GM23248 (cell line): ENCODE data around the gene SUMO4. TPM values are rescaled to one million over a fixed set of nuclear protein-coding genes. Genes with fewer than 3 reads are reported as not detected.

Experiments
- DNase-seq: peaks from one replicate; pipeline ENCODE4 v3.0.0-alpha.2; 2015
- H2AFZ ChIP-seq: fragments of 200-600 bp; sonication (generic); 2 replicates; pipeline ENCODE4 v1.6.1; 2016; ENCODE audit warnings: antibody characterized with exemption
- H3F3A ChIP-seq: fragments of 200-600 bp; sonication (generic); 2 replicates; pipeline ENCODE4 v1.6.1; 2016; ENCODE audit warnings: mild to moderate bottlenecking, antibody characterized with exemption, mixed run types; ENCODE audit not compliant: insufficient read depth
- H3K27ac ChIP-seq: fragments of 200-600 bp; sonication (generic); 2 replicates; pipeline ENCODE4 v1.5.1; 2016; ENCODE audit warnings: mild to moderate bottlenecking
- H3K27me3 ChIP-seq: fragments of 200-600 bp; sonication (generic); replicated peaks from 2 replicates; pipeline ENCODE4 v1.6.1; 2016; ENCODE audit warnings: mild to moderate bottlenecking; ENCODE audit not compliant: insufficient read depth
- H3K36me3 ChIP-seq: fragments of 200-600 bp; sonication (generic); 2 replicates; pipeline ENCODE4 v1.6.1; 2016; ENCODE audit warnings: low read depth, mild to moderate bottlenecking
- H3K4me1 ChIP-seq: fragments of 200-600 bp; sonication (generic); 2 replicates; pipeline ENCODE4 v1.6.1; 2016; ENCODE audit warnings: mild to moderate bottlenecking; ENCODE audit not compliant: insufficient read depth
- H3K4me2 ChIP-seq: fragments of 200-600 bp; sonication (generic); one replicate; pipeline ENCODE4 v1.6.1; 2016; ENCODE audit warnings: mild to moderate bottlenecking; ENCODE audit not compliant: unreplicated experiment
- H3K4me3 ChIP-seq: fragments of 200-600 bp; sonication (generic); 2 replicates; pipeline ENCODE4 v1.5.1; 2016; ENCODE audit warnings: mild to moderate bottlenecking
- H3K79me2 ChIP-seq: fragments of 200-600 bp; sonication (generic); 2 replicates; pipeline ENCODE4 v1.6.1; 2016; ENCODE audit warnings: mild to moderate bottlenecking; ENCODE audit not compliant: insufficient read depth
- H3K9ac ChIP-seq: fragments of 200-600 bp; sonication (generic); 2 replicates; pipeline ENCODE4 v1.6.1; 2016; ENCODE audit warnings: mild to moderate bottlenecking
- H3K9me2 ChIP-seq: fragments of 200-600 bp; sonication (generic); 2 replicates; pipeline ENCODE4 v1.6.1; 2016; ENCODE audit warnings: mixed run types, mild to moderate bottlenecking, moderate library complexity; ENCODE audit not compliant: insufficient read depth
- H3K9me3 ChIP-seq: fragments of 200-600 bp; sonication (generic); one replicate; pipeline ENCODE4 v1.6.1; 2017; ENCODE audit warnings: low read depth
- H4K20me1 ChIP-seq: fragments of 200-600 bp; sonication (generic); 2 replicates; pipeline ENCODE4 v1.6.0; 2016; ENCODE audit not compliant: insufficient read depth
- EZH2 ChIP-seq: fragments of 200-600 bp; sonication (generic); IDR thresholded peaks from 2 replicates; pipeline ENCODE4 v1.6.1; 2018; ENCODE audit warnings: antibody characterized with exemption, mild to moderate bottlenecking; ENCODE audit not compliant: insufficient read depth, poor library complexity, severe bottlenecking
- EZH2phosphoT487 ChIP-seq: fragments of 200-600 bp; sonication (generic); IDR thresholded peaks from 2 replicates; pipeline ENCODE4 v1.6.1; 2018; ENCODE audit warnings: antibody characterized with exemption, moderate library complexity, mild to moderate bottlenecking, low read depth; ENCODE audit not compliant: insufficient read depth
- WGBS, 2 experiments: methylation state at CpG; one replicate each; pipeline ENCODE4 v1.1.6; 2015 to 2017; ENCODE audit warnings: low lambda C conversion rate in 2 of 2, low coverage in 1 of 2; ENCODE audit errors: missing lambda C conversion rate in 2 of 2; 5-methylcytosine and 5-hydroxymethylcytosine counted together
- in situ Hi-C: fragments of 300-500 bp; cut with MboI; formaldehyde crosslinking; loops from 2 replicates; pipeline ENCODE4 v1.15.0; 2020
- polyA plus RNA-seq: library from polyadenylated mRNA; unstranded; fragments of >200 nt; fragmentation: Nextera tagmentation; extraction: Ambion mirVana; gene quantifications from 2 replicates; pipeline ENCODE4 v1.2.1, GENCODE V29; 2016
- total RNA-seq: library from RNA; depleted of rRNA; stranded (reverse); fragments of >200 nt; shearing (Covaris generic); gene quantifications from 2 replicates; pipeline ENCODE4 v1.2.3, GENCODE V29; 2014

The SUMO4 gene
- total and polyA plus RNA-seq, 2 experiments from 2014 or later = 0.23 TPM; not detected in 1

DNA sequence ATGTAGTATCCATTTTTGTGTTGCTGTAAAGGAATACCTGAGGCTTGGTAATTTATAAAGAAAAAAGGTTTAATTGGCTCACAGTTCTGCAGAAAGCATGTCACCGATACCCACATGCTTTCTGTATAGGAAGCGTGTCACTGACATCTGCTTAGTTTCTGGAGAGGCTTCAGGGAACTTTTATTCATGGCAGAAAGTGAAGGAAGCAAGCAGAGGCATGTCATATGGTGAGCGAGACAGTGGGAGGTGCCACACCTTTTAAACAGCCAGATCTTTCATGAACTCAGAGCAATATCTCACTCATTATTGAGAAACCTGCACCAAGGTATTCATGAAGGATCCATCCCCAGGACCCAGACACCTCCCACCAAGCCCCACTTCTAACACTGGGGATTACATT, 3.5 kb downstream of the SUMO4 start:
- Histone ChIP-seq H3K4me2 (no peak overlapping the region), H3K9me3 (no peaks in the 10 kb centered on the region), H3K27me3 (no peaks in the 10 kb centered on the region), H3K9ac (no peak overlapping the region), H3K9me2 (no peaks in the 10 kb centered on the region), H4K20me1 (no peaks in the 10 kb centered on the region), H3K27ac (no peak overlapping the region), H3K4me3 (no peak overlapping the region), H3F3A (no peaks in the 10 kb centered on the region), H3K36me3 (peaks cover 75% of the 10 kb centered on the region), H3K4me1 (no peaks in the 10 kb centered on the region), H2AFZ (no peak overlapping the region), H3K79me2 (no peaks in the 10 kb centered on the region; the same call in 1 of the 2 replicates)
- no peak for TF ChIP-seq EZH2
- no peak for TF ChIP-seq EZH2phosphoT487
- no peak for DNase-seq
- in situ Hi-C loops = no loop called here
- 97 to 98% methylated on average over 3 of the region's 3 CpGs for WGBS, 2 experiments

DNA sequence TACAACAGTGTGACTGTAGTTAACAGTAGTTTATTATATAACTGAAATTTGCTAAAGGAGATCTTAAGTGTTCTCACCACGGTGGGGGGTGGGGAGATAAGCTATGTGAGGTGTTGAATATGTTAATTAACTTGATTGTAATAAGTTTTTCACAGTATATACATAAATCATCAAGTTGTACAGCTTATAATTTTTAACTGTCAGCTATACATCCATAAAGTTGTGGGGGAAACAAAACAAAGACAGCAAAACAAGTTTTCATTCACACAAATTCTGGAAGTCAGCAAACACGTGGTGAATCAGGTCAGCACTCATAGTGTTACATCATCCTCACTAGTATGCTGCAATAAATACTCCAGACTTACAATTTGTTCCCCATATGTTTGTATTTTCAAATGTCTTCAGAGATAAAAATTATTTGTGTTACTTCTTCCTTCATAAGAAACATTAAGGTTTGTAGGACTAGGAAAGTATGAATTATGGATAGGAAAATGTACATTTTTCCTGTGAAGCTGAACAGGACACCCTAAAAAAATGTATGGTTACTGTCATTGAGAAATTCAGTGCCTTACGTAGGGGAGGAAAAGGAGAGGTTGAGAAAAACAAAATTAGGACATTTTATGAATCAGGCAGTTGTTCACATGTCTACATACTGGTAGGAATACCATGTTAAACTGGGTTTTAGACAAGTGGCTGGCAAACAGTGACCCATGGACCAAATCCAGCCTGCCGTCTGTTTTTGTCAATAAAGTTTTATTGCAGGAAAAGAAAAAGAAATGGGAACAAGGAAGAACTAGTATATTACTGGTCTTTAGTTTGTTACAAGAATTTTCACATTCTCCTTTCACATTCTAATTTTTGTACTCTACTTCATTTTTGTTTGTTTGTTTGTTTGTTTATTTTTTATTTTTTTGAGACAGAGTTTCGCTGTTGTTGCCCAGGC, 6.0 kb downstream of the SUMO4 start:
- H3K9me2 ChIP-seq = no peaks in the 10 kb centered on the region
- DNase-seq = peak; percentile 63
- WGBS, 2 experiments = 79 to 83% methylated on average over 5 of the region's 5 CpGs
- peaks cover 60% of the 10 kb centered on the region for H3K36me3 ChIP-seq
- H2AFZ ChIP-seq = no peak overlapping the region
- H3K9ac ChIP-seq = no peak overlapping the region
- no peak overlapping the region for H3K4me2 ChIP-seq
- H3K9me3 ChIP-seq = no peaks in the 10 kb centered on the region
- no peaks in the 10 kb centered on the region for H4K20me1 ChIP-seq
- H3K27ac ChIP-seq = no peak overlapping the region
- H3K4me3 ChIP-seq = no peak overlapping the region
- in situ Hi-C loops = no loop called here
- H3F3A ChIP-seq = no peaks in the 10 kb centered on the region
- H3K27me3 ChIP-seq = no peaks in the 10 kb centered on the region
- no peak for TF ChIP-seq EZH2phosphoT487
- no peak for TF ChIP-seq EZH2
- no peaks in the 10 kb centered on the region for H3K79me2 ChIP-seq
- no peaks in the 10 kb centered on the region for H3K4me1 ChIP-seq

DNA sequence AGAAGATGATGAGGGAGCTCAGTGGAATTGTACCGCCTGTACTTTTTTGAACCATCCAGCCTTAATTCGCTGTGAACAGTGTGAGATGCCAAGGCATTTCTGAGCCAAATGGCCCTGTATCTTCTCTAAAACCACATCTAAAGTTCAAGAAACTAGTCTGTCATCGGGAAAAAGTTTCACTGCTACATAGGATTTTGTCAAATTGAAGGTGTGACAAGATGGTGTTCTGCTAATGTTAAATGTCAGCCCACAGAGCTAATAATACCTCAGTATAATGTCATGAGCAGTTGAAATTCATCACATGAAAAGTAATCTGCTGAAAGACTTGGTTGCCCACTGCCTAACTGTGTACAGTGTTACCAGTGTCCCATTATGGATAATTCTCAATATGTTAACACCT, 9.6 kb downstream of the SUMO4 start:
- no peak overlapping the region for H3K27ac ChIP-seq
- H3K4me3 ChIP-seq = no peak overlapping the region
- H3K79me2 ChIP-seq = no peaks in the 10 kb centered on the region
- H3K9ac ChIP-seq = no peak overlapping the region
- in situ Hi-C loops = no loop called here
- H3K9me2 ChIP-seq = no peaks in the 10 kb centered on the region
- H3K9me3 ChIP-seq = no peaks in the 10 kb centered on the region
- no peak for TF ChIP-seq EZH2phosphoT487
- no peak for TF ChIP-seq EZH2
- DNase-seq = no peak
- H3F3A ChIP-seq = no peaks in the 10 kb centered on the region
- H3K36me3 ChIP-seq = peaks cover 37% of the 10 kb centered on the region
- no peaks in the 10 kb centered on the region for H3K27me3 ChIP-seq
- no peaks in the 10 kb centered on the region for H4K20me1 ChIP-seq
- WGBS, 2 experiments = 86 to 95% methylated on average over 3 of the region's 3 CpGs
- no peak overlapping the region for H3K4me2 ChIP-seq
- no peak overlapping the region for H2AFZ ChIP-seq
- no peaks in the 10 kb centered on the region for H3K4me1 ChIP-seq

DNA sequence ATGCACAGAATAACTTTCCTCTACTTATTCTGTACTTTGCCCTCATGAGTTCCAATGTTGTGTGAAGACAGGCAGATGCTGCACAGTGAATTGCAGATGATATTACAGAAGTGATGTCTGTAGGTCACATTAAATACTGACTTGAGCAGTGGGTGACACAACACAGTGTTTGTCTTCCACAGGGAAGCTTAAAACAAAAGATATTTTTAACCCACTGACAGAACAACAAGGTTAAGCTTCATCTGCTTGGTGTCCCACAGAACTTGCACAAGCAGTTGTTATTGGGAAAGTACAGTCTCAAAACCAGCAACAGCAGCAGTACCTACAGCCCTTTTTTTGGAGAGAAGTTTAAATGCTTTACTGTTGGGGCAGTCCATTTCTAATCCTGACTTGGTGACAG, 10.5 kb downstream of the SUMO4 start:
- H3K4me3 ChIP-seq = no peak overlapping the region
- TF ChIP-seq EZH2 (no peak), EZH2phosphoT487 (no peak)
- no peak for DNase-seq
- no peaks in the 10 kb centered on the region for H3K27me3 ChIP-seq
- no peak overlapping the region for H3K9ac ChIP-seq
- H3K27ac ChIP-seq = no peak overlapping the region
- no peak overlapping the region for H3K4me2 ChIP-seq
- H2AFZ ChIP-seq = no peak overlapping the region
- in situ Hi-C loops = no loop called here
- H3K36me3 ChIP-seq = peaks cover 28% of the 10 kb centered on the region
- no peaks in the 10 kb centered on the region for H3F3A ChIP-seq
- no peaks in the 10 kb centered on the region for H3K4me1 ChIP-seq
- H3K79me2 ChIP-seq = no peaks in the 10 kb centered on the region
- H4K20me1 ChIP-seq = no peaks in the 10 kb centered on the region
- H3K9me3 ChIP-seq = no peaks in the 10 kb centered on the region
- H3K9me2 ChIP-seq = no peaks in the 10 kb centered on the region
